HG02852 (cell line): ENCODE results near the gene PLTP.
A peak's percentile ranks its signal among the peaks of the same experiment; 100 is the strongest.
"Not testable (repeated sequence)": the region's sequence is repeated elsewhere in the genome, so short reads cannot be mapped to it uniquely, and the experiment has no call there.

Source experiments
- ATAC-seq: cut with Tn5 transposase; IDR thresholded peaks from one replicate; pipeline ENCODE4 v1.9.1; 2021; ENCODE audit warnings: mild to moderate bottlenecking, moderate library complexity; ENCODE audit not compliant: unreplicated experiment

PLTP gene

GRCh38 chr20:45880988-45881788 lies 30.8 kb downstream of the PLTP start, which contains the start of gene ZSWIM1:
TSS of gene ZSWIM1 (plus strand) at chr20:45881227. CDS start at chr20:45882593, 1,366 bp downstream.
- peak; percentile 97 for ATAC-seq

DNA sequence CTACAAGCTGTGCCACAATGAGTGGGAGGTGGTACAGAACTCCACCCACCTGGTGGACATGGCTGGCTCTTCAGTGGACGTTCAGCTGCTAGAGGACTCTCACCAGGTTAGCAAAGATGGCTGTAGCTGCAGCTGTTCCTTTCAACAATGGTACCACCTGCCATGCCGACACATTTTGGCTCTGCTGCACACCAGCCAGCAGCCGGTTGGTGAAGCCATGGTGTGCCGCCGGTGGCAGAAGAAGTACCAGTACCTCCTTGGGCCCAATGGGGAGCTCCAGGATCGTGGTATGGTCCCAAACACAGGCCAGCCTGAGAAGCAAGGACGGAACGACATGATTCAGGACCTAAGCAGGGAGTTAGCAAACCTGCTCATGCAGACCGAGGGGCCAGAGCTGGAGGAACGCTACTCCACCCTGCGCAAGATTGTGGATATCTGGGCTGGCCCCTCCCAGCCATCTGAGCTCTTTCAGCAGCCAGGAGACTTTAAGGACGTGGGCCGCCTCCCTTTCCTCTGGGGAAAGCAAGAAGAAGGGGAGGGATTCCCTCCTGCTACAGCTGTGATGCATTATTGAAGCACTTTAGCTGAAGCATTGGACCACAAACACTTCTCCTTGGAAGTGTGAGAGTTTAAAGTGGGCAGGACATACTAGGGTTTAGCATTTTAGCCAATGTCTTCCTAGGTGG lies 33.7 kb downstream of the PLTP start:
- ATAC-seq, result no peak

DNA sequence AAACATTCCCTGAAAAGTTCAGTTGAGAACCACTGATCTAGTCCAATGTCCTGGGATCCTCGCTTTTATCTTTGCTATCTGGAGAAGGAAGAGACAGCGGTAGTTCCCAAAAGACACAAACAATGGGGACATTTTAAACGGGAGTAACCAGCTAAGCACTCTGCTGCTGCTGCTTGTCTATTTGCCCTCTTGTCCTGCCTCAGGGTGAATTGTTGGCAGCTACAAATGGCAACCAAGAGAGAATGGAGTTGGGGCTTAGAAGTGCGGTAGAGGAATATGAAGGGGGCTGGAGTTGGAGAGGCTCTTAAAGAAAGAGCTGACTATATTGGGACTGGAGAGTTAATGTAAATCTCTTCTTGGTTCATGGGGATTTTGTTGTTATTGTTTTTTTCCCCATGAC lies 37.4 kb downstream of the PLTP start:
- no peak for ATAC-seq

GRCh38 chr20:45874104-45874481 lies 37.9 kb downstream of the PLTP start:
- ATAC-seq, result not testable (repeated sequence)

GRCh38 chr20:45873409-45874103 lies 38.4 kb downstream of the PLTP start:
- ATAC-seq, result no peak

DNA sequence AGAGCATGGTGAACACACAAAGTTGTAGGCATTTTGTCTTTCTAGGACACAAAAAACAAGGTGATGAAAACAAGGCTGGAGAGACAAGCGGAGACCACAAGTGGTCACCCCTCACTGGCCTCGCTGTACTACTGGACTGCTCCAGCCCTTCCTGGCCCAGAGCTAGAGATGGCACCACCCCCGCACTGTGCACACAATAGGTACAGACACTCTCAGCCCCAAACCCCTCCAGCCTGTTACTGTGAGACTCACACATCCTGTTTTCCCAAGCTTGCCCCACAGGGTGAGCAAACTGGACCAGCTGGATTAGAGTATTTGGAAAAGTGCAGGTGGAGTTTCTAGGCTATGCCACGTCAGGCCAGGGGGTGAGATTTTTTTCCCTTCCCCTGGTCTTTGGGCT lies 39.3 kb downstream of the PLTP start:
- ATAC-seq, result no peak

GRCh38 chr20:45867819-45868176 lies 44.2 kb downstream of the PLTP start:
- ATAC-seq, result no peak

DNA sequence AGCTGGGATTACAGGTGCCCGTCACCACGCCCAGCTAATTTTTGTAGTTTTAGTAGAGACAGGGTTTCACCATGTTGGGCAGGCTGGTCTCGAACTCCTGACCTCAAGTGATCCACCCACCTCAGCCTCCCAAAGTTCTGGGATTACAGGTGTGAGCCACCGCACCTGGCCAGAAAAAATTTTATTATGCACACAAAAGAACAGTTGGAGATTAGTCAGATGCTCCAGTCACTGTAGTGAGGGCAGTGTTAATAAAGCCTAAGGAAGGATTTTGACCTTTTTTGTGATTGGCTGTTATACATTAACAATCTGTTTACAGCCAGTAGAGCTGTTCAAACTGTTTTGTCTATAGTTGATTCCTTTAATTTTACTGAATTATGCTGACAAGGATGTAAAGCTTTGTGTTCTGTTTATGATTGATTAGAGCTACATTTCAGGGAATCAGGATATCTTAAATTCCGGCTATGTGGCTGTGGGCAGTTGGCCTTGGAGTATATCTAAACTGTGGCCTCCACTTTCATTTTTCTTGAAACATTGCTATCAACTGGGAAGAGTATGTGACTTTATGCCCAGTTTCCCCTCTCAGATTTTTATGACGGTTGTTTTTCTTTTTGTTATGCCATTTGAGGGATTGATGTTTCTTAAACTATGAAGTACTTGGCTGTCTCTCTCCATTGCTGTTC lies 44.7 kb downstream of the PLTP start:
- no peak for ATAC-seq

DNA sequence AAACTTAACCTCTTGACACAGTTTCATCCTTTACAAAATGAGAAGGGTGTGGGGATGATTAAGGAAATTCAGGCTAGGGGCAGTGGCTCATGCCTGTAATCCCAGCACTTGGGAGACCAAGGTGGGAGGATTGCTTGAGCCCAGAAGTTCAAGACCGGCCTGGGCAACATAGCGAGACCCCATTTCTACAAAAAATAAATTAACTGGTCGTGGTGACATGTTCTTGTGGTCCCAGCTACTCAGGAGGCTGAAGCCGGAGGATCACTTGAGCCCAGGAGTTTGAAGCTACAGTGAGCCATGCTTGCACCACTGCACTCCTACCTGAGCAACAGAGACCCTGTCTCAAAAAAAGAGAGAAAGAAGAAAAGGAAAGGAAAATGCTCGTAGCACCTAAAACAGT lies 45.5 kb downstream of the PLTP start:
- ATAC-seq, result no peak

GRCh38 chr20:45863543-45864470 lies 48.1 kb downstream of the PLTP start:
- ATAC-seq, result no peak

GRCh38 chr20:45861221-45862075 lies 50.5 kb downstream of the PLTP start:
- no peak for ATAC-seq

GRCh38 chr20:45860560-45861220 lies 51.3 kb downstream of the PLTP start:
- ATAC-seq, result no peak

DNA sequence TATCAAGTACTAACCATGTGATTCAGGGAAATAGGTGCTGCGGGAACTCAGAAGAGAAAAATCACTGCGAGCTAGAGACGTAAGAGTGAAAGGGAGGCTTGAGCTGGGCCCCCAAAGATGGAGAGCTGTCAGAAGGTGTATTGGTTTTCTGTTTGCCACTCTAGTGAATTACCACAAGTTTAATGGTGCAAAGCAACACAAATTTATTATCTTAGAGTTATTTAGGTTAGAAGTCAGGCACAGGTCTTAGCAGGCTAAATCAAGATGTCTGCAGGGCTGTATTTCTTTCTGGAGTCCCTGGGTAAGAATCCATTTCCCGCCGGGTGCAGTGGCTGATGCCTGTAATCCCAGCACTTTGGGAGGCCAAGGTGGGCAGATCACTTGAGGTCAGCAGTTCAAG lies 52.0 kb downstream of the PLTP start:
- ATAC-seq, result no peak

DNA sequence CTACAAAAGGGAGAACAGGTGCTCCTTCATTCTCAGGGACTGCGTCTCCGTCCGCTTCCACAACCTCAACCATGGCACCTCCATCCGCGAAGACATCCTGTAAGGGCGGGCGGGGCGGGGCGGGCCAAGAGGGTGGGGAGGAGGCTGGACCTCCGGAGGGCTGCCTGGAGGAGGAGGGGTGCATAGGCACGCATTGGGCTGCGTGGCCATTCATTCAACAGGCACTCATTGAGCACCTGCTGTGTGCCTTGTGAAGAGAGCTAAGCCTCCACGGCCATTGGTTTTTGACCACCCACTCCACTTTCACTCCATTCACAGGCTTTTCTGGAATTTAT lies 54.1 kb downstream of the PLTP start:
- ATAC-seq, result peak; percentile 19

GRCh38 chr20:45857114-45857881 lies 54.7 kb downstream of the PLTP start, which contains the start of the genes ACOT8 and ZSWIM3:
TSS of gene ACOT8 (minus strand) at chr20:45857392. CDS start at chr20:45857315, 77 bp downstream.
TSS of gene ZSWIM3 (plus strand) at chr20:45857614. CDS start at chr20:45857826, 212 bp downstream.
- peak; percentile 96 for ATAC-seq

DNA sequence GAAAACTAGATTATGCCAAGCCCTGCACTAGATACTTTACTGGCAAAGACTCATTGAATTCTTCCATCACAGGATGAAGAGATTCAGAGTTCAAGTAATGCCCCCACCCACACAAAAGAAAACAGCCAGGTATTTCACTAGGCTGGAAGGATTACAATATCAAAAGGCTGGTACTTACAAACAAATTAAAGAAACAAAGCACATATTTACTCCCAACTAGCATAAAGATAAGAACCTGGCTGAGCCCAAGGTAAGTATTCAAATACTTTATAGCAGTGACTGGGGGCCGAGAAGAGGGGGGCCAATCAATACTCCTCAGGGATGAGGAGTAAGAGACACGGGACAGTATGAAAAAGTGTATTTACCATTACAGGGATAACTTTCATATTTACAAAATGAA lies 58.5 kb downstream of the PLTP start:
- ATAC-seq, result no peak

GRCh38 chr20:45852326-45852725 lies 59.6 kb downstream of the PLTP start:
- ATAC-seq, result no peak

GRCh38 chr20:45851501-45851900 lies 60.5 kb downstream of the PLTP start:
- ATAC-seq, result no peak
